8988T (cell line): ENCODE measurements around the gene MCUB.

ENCODE experiments used
- DNase-seq: peaks from one replicate; pipeline ENCODE4 v3.0.0; 2011

MCUB gene

DNA sequence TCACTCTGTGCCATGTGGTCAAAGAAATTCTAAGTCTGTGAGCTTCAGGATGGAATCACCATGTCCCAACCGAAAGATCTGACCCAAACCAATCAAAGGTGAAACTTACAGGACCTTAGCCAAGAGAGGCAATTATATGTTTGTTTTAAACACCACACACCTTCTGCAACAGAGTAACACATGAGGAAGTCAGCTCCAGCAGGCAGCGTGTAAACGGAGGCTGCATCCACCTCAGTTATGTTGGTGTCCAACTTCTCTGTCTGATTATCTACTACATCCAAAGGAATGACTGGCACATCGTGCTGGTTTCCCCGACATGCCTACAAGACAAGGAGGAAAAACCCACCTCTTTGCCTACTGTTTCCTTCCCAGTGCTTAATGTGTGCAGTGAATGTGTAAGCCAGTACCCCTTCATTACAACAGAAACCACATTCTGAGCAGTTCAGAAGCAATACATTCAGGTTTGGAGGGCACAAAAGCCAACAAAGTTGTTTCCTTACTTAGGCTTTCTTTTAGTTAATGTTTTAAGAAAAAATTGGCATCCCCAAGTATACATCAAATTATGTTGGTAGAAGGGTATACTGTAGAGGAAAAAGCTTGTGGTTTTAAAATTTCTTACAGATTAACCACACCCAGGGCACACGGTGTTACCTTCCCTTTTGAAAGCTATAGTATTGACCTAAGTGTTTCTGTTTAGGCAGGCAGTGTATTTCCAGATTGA is 130.8 kb downstream of the MCUB start:
- DNase-seq: no peak

DNA sequence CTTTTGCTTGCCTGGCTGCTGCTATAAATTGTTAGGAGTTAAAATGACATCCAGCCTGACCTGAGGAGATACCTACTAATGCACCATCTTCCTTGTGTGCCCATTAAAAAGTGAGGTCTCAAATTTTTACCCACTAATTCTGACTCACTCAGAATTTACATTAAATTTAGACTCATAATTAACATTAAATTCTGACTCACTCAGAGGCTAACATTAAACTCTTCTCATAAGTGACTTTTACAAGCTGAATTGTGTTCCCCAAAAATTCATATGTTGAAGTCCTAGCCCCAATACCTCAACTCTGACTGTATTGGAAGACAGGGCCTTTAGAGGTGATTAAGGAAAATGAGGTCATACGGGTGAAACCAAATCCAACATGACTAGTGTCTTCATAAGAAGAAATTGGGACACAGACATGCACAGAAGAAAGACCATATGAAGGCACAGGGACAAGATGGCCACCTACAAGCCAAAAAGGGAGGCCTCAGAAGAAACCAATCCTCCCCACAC is 131.4 kb downstream of the MCUB start:
- no peak for DNase-seq

DNA sequence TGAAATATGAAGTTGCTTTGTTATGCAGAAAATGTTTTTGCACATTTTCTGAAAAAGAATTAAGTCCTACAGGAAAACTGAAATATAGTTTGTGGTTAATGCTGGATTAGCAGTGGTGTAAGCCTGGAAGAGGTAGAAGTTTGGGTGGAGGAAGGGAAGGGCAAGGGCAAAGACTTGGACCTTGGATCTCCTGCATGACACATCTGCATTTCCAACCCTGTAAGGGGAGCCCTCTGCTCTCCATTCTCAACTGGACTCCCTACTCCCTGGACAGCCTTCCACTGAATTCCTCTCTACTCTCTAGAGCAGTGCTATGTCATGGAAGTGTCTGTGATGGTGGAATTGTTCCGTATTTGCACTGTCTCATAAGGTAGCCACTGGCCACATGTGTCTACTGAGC is 138.6 kb downstream of the MCUB start:
- no peak for DNase-seq

DNA sequence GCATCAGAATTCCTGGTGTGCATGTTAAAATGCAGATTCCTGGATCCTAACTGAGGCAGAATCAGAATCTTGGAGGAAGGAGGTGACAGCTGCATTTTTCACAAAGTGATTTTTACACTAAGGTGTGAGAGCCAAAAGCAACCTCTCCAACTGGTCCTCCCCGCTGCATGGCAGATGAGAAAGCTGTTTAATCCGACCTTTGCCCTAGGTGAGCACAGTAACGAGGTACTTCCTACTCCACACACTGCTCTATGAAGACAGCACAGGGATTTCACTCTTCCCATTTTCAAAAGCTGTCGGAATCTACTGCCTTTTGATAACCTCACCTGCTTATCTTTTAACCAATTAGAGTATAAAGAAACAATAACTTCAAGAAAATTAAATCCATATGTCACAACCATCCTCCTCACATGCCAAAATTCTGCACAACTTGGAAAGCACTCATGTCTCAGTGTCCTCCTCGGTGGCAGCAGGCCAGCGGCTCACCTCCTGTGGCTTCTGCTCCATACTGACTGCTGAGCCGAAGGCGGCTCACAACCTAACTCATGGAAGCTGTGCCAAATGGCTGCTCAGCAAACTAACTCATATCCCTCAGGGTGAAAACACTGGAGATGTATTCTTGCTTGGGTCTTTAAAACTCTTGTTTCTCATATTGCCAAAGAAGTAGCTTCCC is 139.6 kb downstream of the MCUB start:
- no peak for DNase-seq

DNA sequence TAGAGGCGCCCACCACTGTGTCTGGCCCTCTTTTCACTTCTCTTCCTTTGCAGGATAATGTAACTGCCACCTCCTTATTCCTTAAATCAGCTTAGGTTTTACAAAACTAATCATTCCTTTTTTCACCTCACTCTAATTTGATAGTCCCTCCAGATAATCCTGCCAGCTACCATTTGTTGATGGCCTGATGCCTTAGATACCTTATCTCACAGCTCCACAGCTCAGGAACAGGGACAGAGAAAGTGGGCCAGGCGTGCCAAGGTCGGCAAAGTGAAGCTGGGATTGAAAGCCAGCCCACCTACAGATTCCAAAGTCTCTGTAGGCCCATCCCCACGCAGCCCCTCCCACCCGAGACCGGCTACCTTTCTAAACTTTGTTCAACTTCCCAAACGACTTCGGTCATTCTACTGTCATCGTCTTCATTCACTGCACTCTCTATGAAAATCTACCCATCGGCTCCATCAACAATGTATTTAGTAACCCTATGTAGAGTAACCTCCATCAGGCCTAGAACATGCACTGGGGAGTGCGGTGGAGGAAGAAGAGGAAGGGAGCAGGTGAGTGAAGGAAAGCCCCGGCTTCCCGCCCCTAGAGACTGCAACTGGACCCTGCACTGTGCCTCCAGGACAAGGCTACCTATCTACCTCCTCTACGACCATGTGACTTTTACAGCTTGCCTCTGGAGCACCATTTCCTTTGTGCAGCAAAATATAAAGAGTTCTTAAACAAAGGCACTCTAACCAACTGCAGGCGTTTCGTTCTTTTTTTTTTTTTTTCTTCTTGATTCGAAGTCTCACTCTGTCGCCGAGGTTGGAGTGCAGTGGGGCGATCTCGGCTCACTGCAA is 141.7 kb downstream of the MCUB start:
- DNase-seq: no peak

DNA sequence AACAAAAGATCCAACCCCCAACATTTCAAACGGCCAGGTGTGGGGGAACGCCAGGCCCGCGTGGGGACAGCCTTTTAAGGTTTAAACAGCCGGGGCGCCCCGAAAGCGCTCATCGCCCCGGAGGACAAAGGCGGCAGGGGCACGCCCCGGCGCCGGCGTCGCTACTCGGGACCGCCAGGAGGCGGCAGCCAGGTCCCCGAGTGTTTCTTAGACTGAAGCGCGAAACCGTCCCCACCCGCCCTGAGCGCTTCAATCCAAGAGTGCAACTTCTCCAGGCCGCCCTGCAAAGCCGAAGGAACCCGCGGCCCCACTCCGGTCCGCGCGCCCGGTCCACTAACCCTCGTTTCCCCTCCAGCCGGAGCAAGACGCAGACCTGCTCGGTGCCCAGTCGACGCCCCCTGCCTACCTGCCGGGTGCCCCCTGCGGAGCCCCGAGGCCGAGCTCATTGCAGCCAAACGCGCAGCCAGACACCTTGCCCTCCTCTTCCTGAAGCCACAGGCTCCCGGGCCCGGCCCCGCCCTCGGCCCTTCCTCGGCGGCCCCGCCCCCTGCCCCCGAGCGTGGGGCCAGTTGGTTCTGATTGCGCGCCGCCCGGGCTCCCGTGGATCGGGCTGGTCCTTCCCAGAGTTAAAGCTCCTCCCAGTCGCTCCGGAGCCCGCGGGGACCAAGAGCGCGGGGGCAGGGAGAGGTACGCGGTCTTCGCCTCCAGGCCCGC is 143.1 kb downstream of the MCUB start, which contains the start of gene CASP6:
Gene CASP6 (minus strand): TSS at position 496 of the 714 bp plus-strand sequence. CDS start 50 bp downstream, at position 446.
- DNase-seq: peak; percentile 44

DNA sequence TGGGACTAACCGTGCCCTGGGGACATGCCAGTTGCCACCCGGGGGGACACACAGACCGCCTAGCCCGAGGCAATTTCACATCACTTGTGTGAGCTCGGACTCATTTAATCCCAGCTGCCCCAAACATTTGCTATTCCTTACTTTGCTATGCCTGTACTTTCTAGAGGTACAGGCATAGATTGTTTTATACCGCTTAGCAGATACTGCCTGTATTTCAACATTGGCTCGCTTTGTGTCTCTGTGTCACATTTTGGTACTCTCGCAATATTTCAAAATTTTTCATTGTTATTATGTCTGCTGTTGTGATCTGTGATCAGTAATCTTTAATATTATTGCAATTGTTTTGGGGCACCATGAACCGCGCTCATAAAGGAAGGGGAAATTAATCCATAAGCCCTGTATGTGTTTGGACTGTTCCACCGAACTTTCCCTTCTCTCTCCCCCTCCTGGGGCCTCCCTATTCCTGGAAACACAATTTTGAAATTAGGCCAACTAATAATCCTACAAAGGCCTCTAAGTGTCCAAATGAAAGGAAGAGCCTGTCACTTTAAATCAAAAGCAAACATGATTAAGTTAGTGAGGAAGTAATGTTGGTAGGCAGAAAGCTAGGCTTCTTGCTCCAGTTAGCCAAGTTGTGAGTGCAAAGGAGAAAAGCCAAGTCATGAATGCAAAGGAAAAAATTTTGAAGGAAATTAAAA is 143.8 kb downstream of the MCUB start:
- no peak for DNase-seq

DNA sequence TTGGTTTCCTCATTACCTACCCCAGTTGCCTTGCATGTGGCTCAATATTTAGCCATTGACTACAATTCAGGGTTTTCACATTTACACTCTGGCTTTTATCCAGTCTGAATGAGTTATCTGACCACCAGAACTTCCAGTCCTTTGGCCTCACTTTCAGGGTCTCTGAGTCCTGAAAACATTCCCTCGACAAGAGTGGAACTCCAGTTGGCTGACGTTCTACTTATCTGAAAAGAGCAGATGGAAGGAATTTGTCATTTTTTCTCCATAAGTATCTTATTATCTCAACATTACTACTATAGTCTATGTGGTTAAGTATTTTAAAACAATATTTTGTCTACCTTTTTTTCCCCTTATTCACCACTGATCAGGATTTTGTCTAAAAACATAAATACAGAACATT is 148.4 kb downstream of the MCUB start:
- no peak for DNase-seq

DNA sequence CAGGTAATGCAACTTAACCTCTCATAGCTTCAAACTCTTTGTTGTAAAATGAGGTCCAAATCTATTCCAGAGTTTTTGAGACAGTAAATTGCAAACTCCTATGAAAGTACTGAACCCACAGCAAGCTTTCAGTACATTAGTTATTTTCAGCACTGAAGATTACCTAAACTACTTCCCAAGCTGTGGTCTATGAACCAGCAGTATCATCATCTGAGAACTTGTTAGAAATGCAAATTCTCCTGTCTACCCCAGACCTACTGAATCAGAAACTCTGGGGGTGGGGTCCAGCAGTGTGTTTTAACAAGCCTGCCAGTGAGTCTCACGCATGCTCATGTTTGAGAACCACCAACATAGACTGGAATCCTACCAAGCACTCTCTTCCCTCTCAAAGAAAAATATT is 148.9 kb downstream of the MCUB start:
- no peak for DNase-seq

DNA sequence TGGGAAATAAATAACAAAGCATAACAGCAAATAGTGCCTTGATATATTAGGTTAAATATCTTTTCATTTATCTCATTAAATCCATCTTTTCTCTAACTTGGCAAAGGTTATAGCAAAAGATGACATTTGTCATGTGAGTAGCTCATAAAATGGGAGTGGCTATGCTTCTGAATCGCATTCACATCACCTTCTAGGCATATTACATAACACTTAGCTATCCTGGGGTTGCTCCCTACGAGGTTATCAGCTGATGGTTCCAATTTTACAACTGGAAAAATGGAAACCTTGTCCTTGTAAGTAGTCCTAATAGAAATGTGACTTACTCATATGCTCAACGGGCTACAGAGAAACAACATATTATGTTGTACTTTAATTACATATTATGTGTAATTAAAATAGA is 153.5 kb downstream of the MCUB start:
- no peak for DNase-seq

DNA sequence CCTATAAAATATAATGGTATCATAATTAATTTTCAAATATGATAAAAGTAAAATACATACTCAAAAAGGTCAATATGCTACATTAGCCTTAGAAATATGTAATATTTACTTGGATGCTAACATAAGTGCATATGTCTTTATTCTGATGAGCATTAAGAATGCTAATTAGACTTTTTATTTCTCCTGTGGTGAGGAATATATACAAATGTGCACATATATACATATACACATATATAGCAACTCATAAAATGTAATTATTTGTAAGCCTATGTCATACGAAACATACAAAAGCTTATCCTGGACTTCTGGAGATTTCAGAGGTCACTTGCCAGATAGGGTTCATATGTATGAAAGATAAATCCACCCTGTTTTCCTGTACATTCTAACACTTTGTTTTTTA is 158.7 kb downstream of the MCUB start:
- no peak for DNase-seq

DNA sequence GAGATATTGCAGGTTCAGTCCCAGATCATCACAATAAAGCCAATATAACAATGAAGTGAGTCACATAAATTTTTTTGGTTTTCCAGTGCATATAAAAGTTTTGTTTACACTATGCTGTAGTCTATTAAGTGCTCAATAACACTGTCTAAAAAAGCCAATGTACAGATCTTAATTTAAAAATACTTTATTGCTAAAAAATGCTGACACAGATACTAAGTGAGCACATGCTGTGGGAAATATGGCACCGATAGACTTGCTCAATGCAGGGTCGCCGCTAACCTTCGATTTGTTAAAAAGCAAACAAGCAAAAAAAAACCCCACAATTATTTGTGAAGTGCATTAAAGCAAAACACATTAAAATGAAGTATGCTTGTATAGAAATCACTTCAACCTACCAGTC is 159.6 kb downstream of the MCUB start:
- no peak for DNase-seq

DNA sequence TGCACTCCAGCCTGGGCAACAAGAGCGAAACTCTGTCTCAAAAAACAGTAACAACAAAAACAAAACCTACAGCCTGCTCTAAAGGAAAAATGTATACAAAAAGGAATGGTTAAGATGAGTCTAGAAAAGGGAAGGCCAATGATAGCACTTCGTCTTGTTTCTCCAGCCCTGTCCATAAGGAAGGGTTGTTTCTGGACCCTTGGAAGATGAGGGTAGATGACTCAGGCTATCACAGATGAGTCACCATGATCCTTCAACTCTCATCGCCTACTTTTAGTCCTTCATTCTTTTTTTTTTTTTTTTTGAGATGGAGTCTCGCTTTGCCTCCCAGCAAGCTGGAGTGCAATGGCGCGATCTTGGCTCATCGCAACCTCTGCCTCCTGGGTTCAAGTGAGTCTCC is 161.0 kb downstream of the MCUB start:
- no peak for DNase-seq

DNA sequence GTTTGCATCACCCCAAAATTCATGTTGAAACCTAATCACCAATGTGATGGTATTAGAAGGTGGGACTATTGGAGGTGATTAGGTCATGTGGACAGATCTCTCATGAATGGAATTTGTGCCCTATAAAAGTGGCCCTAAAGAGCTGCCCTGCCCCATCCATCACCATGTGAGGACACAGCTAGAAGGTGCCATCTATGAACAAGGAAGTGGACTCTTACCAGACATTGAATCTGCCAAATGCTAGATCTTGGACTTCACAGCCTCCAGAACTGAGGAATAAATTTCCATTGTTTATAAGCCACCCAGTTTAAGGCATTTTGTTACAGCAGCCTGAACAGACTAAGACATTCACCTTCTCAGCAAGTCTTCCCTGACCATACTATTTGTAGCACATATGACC is 162.3 kb downstream of the MCUB start:
- DNase-seq: no peak

DNA sequence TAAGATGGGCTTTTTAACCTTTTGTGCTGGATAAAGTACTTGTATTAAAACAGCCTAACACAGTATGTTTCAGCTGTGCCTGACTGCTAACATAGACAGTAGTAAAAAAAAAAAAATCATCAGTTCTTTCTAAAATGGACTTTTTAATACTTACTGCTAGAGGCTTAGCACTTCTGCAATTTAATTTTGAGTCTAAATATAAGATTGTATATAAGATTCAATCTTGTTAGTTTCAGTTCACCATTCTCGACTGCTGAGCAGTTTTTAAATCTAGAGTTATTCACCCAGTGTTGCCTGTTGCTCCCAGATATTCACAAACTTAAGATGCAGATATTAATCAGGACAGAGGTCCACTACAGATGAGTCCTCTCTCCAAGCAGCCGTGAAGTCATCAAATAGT is 163.1 kb downstream of the MCUB start:
- DNase-seq: no peak

DNA sequence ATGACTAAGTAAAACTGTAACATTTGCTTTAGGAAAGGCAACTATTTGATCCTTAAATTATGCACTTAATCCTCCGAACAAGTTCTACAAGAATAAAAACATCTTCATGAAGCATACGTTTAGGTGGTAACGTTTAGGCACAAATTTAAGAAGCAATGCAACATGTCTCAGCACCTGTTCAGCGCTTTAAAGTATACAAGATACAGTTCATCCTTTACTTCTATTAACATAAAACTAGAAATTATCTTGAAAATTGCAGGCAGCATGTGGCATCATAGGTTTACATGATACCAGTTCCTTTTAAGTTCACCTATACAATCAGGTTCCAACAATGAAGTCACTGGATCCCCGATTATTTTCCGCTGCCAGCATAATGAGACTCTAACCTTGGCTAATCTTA is 168.3 kb downstream of the MCUB start:
- no peak for DNase-seq

DNA sequence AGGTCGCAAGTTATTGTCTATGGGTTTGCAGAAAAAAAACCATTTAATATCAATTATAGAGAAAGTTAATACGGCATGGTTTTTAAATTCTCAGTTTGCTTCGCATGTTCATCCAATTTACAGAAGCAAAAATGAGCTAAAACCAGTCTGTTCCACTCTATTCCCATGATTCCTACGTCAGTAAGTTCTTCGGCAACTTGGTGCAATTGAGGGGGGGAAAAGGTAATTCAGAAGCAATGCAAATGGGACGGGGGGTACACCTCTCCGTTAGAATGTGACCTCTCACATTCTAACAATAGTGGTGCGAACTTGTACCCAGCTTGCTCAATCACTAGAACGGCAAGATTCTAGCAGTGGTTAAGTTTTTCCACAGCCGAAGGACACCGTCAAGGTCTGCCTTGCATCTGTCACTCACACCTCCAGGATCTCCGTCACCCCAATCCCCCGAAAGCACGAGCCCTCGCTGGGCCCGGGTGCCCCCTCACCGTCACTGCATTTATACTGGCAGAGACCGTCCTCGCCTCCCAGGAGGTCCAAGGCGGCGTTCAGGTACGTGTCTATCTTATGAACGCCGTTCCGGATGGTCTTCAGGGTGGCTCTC is 169.2 kb downstream of the MCUB start:
- DNase-seq: no peak

DNA sequence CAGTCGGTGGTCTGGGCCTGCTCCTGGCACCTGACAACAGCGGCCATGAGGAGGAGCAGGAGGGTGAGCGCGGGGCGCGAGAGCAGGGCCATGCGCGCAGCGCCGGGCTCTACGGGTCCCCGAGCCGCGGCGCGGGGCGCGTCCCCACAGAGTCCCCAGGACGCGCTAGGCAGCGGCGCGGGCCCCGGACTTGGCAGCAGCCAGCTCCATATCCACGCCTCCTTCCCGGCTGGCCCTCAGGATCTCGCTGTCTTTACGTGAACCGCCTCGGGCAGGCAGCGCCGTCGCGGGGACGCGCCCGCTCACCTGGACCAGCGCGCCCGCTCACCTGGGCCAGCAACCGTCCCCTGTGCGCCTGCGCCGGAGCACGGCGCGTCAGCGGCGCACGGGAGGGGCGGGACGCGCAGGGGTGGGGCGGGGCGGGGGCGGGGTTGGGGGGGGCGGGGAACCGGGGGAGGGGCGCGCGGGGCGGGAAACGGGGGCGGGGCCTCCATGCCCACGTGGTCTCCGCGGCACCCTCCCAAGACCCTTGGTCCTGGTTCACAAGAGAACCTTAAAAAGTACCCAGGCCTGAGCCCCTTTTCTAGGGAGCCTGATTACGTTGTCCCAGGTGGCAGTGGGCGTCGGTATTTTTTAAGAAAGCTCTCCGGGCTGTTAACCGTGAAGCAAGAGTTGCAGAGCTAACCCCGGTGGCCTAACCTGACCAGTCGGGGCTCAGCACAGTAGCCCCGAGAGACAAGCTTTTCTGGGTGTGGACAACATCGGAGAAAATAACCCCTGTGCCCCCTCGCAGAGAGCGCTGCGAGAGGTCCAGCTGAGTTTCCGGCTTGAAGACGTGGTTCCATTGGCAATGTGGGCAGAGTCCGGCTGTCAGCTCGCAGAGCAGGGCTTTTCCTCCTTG is 169.9 kb downstream of the MCUB start, which contains the start of gene PLA2G12A:
Gene PLA2G12A (minus strand): TSS at position 353 of the 901 bp plus-strand sequence. CDS start 261 bp downstream, at position 92.
- DNase-seq: peak; percentile 51

DNA sequence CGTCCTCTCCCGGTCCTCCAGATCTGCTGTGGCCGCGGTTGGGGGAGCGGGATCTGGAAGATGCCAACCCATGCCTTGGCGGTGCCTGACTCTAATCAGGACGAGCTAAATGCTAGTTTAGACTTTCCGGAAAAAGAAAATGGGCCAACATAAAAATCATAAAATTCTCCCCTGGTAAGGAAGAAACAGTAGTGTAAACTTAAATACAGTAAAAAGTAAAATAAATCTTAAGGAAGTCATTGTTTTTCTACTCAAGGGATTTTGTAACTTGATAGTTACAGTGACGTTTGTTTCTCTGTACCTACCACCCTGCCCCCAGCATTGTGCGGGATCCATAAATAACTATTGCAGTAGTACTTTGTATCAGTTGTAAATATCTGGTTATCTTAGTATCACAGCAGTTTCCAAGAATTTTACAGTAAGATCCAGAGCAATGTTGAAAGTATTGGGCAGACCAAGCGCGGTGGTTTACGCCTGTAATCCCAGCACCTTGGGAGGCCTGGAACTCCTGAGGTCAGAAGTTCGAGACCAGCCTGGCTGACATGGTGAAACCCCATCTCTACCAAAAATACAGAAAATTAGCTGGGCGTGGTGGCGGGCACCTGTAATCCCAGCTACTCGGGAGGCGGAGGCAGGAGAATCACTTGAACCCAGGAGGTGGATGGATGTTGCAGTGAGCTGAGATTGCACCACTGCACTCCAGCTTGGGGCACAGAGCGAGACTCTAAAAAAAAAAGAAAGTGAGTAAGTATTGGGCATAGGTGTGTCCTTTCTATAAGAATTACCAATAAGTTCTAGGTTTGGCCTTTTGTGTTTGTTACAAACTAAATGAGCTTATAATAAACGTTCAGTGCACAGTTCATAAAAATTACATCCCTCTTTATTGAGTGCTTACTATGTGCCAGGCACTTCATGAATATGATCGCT is 170.8 kb downstream of the MCUB start:
- no peak for DNase-seq
